ENCODE measurements around the gene SAMD10.

Gene SAMD10

DNA sequence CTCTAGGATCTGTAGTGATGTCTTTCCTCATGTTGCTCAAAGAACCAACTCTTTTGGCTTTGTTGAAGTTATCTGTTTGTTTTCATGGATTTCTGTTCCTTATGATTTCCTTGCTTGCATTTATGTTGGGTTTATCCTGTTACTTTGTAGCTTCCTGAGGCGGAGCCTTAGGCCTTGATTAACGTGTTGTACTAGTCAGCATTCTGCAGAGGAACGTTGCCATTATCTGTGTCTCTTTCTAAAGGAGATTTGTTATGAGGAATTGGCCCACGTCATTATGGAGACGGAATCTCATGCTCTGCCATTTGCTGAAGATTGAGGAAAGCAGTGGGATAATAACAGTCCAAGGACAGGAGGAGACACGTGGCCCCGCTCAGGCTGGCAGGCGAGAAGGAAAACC, 53.1 kb downstream of the SAMD10 start:
- no peak for TF ChIP-seq CTCF (conservative IDR thresholded peaks at IDR 0.05; ENCODE audit: low read depth, low read length)
- no peak for DNase-seq (ENCODE audit: low read depth)
- no peak overlapping the region for H3K4me3 ChIP-seq (ENCODE audit: low read depth, low read length)

DNA sequence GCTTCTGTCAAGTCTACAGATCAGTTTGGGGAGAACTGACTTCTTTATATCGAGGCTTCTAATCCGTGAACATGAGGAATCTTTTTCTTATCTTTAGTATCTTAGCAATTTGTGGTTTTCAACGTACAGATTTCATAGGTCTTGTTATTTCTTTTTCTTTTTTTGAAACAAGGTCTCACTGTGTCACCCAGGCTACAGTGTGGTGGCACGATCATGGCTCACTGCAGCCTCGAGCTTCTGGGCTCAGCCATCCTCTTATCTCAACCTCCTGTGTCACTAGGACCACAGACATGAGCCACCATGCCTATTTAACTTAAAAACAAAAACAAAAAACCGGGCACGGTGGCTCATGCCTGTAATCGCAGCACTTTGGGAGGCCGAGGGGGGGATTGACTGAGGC, 55.2 kb downstream of the SAMD10 start:
- DNase-seq (ENCODE audit: low read depth): no peak
- TF ChIP-seq CTCF (conservative IDR thresholded peaks at IDR 0.05; ENCODE audit: low read depth, low read length): no peak
- H3K4me3 ChIP-seq (ENCODE audit: low read depth, low read length): no peak overlapping the region
